COLO668 (cell line): Measurements from ENCODE around the gene SH3BP2.

ENCODE experiments used
- DNase-seq: peaks from one replicate; lab custom pipeline; 2025; ENCODE audit not compliant: unreplicated experiment; lab: John Stamatoyannopoulos, UW

SH3BP2 gene

DNA sequence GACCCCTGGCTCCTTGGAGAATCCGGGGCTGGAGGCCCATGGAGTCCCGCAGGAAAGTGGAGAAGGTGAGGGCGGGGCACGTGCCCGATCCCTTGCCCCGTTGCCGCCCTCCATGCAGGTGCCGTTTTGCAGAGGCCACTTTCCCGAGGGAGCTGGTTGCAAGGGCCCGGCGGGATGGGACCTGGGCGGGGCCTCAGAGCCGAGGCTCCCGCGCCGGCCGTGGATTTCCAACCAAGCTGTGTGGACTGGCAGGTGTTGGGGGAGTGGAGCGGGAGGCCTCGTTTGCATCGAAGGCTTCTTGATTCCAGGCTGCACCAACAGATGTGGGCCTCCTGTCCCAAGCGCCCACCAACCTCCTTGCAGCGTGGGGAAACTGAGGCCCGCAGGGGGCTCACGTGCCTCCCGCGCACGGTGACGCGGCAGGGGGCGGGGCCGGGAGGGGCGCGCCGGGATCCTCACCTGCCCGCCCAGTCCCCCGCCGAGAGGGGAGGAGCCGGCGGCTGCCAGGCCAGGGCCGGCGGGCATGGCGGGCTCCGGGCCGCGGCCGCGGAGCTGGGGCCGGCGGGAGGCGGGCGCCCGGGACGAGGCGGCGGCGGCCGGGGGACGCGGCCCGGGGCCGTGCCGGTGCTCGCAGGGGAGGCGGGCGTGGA is 24.9 kb downstream of the SH3BP2 start:
- DNase-seq: peak; percentile 85

DNA sequence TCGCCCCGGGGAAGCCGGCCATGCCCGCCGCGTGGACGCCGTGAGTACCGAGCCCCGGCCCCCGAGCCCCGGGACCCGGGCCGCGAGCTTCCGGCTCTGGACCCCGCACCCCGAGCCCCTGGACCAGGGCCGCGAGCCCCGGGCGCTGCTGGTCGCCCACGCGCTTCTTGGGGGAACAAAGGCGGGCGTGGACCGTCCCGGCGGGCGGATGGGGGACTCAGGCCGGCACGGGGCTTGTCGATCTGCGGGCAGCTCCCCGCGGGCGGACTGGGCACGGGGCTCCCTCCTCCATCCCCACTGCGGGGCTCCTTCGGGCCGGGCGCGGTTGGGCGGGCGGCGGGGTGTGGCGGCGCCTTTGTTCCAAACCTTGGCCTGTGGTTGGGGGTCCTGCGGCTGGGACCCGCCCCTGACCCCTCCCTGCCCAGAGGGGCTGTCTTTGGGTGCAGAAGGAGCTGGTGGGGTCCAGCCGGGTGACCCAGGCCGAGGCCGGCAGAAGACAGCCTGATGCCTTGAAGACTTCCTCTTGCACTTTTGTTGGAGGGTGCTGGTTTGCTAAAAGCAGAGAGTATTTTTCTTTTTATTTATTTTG is 25.6 kb downstream of the SH3BP2 start:
- peak; percentile 53 for DNase-seq

DNA sequence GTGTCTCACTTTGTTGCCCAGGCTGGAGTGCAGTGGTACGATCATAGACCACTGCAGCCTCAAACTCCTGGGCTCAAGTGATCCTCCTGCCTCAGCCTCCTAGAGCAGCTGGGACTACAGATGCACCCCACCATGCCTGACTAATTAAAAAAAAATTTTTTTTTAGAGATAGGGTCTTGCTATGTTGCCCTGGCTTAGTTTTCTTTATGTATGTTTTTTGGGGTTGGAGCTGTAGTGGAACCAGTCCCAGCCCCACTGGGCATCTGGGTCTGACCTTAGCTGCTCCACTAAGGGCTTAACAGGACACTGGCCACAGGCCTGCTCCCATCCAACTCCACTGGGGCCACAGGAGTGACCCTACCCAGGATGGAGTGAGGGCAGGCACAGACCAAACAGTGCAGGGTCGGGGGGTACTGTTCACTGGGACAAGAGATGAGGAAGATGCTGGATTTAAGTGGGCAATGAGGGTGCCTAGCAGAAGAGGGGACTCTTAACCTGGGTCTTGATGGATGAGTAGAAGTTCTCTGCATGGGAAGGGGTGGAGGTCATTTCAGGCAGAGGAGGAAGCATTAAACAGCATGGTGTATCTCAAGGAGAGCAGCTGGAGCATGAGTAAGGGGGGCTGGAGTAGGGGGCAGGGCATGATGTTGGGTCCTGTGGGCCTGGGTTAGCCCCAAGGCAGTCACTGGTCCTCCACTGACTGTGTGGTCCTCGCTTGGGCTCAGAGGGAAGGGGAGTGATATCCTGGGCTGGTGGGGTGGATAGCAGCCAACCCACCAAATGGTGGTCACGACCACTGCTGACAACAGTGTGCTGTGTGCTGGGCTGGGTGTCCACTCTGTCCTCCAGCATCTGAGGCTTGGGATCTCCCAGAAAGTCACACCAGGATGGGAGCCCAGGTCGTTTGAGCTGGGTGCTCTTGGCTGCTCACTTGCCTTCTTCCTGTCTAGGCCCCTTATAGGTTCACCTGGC is 26.6 kb downstream of the SH3BP2 start:
- no peak for DNase-seq

DNA sequence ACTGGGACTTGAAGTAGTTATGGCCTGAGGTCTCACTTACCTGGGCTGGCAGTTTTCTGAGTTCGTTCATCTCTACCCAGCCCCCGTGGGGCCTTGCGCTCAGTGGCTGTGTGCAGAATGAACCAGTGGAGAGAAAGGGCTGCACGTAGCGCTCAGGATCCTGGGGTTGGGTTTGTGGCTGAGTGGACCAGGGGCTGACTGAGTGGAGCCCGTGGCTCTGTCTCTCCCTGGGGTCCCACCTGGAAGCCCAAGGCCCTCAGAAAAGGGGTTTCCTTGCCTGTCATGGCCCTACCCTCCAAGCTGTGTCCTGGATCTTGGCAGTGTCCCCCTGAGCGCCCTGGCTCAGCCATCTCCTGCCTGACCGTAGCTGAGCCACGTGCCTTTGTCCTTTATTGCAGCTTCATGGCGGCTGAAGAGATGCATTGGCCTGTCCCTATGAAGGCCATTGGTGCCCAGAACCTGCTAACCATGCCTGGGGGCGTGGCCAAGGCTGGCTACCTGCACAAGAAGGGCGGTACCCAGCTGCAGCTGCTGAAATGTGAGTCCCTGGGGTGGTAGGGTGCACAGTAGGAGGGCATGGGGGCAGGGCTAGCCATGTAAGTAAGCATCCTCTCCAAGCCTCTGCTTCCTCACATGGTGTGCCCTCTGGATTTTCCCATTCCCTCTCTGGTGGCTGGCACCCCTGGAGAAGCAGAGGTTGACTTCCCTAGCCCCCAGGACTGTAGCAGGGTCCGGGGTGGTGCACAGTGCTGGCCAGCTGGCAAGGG is 27.5 kb downstream of the SH3BP2 start:
- peak; percentile 64 for DNase-seq

DNA sequence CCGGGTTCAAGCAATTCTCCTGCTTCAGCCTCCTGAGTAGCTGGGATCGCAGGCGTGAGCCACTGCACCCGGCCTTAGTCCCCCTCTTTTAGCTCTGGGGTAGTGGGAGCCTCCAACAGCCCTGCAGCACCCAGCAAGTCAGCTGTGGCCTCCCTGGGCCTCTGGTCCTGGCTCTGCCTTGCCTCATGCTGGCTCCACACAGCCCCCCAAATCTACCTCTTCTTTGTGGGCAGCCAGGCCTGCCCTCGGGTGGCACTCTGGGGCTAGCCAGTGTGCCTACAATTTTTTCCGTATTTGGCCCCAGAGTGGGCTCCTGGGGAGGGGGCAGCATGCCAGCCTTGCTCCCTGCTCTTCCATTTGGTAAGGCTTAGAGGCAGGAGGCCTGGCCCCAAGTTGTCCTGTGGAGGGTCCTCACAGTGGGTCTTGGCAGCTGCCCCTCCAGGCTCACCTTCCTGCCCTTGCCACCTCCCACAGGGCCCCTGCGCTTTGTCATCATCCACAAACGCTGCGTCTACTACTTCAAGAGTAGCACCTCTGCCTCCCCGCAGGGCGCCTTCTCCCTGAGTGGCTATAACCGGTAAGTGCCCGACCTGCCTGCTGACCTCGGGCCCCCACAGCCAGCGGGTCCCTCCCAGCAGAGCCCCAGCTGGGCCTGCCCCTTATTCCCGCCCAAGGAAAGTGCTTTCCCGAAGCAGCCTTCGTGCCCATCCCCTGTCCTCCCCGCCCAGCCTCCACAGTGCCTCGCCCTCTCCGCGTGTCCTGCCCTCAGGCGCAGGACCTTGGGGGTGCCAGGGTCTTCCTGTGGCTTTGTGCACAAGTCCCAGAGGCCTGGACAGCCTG is 29.8 kb downstream of the SH3BP2 start:
- DNase-seq: no peak

DNA sequence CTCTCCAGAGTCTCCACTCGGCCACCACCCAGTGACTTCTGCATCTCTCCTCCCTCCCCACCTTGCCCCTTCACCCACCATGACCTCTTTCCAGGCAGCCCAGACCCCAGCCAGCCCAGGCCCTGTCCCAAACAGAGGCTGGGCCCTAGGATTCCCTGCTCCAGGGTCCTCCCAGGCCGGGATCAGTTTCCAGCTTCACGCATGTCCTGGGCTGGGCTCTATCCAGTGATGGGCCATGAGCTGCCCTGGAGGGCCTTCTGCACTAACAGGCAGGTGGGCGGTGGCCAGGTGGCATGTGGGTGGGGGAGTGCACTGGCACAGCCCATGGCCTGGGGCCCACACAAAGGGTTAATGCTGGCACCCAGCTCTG is 30.4 kb downstream of the SH3BP2 start:
- DNase-seq: no peak

DNA sequence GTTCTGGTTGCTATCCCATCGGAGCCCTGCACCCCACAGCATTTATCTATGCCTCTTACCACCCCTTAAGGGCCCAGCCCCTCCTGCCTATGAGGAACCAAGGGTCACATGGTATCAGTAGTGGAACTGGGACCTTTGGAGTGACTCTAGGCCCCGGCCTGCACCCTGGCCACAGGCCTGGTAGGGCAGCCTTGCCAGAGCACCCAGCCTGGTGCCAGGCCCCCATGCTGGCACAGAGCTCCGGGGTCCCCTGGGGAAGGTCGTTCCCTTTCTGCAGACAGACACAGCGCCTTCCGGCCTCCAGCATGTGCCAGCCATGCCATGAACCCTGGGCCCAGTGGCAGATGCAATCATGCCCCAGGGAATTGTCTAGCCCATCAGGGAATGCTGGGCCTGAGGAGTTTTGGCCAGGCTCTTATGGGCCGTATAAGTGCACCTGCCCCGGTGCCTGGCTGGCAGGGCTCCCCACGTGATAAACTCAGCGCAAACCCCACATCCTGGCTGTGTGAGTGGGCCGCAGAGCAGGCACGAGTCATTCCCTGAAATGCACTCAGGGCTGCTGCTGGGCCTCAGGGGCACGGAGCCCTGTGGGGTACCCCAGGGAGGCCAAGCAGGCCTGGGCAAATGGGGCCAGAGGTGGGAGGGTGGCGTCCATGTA is 30.9 kb downstream of the SH3BP2 start:
- no peak for DNase-seq

DNA sequence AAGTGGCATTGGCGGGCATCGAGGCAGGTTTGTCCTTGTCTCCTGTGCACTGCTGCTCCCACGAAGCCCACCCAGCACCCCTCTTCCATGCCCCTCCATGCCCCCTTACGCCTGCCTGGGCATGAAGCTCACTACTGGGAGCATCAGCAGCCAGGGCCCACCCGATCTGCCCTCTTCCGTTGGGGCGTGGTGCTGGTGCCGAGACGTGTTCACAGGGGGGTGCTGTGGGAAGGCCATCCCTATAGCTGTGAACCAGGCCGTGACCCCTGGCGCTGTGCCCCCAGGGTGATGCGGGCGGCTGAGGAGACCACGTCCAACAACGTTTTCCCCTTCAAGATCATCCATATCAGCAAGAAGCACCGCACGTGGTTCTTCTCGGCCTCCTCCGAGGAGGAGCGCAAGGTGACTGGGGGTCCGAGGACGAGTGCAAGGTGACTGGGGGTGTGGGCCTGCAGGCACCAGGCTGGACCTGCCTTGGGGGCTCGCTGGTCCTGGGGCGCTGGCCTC is 31.5 kb downstream of the SH3BP2 start:
- DNase-seq: no peak

DNA sequence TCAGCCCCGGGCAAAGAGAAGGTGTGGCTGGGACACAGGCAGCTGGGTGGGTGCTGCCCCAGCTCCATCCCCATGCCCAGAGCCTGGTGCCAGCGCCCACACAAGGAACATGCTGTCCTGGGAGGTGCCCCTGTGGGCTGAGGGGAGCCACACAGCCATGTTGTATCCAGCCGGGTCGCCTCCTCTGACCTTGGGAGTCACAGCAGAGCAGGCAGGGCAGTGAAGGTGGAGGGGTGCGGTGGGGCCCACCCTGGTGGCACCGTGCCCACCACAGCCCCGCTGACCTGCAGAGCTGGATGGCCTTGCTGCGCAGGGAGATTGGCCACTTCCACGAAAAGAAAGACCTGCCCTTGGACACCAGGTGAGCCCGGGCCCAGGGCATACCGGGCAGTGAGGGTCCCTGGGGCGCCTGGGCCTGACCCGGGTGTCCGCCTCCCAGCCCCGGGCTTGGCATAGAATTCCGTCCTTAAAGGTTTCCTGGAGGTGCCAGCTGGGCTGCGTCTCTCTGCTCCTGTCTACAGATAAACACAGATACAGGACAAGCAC is 32.0 kb downstream of the SH3BP2 start:
- DNase-seq: no peak

DNA sequence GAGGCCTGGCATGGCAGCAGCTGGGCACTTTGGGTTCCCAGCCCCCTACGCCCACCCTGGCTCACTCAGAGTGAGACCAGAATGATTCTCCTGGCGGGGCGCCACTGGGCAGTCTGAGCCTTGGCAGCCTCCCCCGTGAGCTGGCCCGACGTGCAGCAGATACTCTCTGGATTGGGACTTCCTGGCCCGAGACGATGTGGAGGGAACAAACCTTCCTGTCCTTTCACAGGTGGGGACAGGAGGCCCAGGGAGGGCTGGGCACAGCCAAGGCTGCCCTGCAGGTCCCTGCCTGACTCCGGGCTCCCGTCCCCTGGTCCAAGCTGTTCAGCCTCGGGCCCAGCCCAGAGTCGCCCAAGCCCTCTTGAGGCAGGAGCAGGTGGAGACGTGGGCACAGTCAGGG is 32.9 kb downstream of the SH3BP2 start:
- DNase-seq: no peak

DNA sequence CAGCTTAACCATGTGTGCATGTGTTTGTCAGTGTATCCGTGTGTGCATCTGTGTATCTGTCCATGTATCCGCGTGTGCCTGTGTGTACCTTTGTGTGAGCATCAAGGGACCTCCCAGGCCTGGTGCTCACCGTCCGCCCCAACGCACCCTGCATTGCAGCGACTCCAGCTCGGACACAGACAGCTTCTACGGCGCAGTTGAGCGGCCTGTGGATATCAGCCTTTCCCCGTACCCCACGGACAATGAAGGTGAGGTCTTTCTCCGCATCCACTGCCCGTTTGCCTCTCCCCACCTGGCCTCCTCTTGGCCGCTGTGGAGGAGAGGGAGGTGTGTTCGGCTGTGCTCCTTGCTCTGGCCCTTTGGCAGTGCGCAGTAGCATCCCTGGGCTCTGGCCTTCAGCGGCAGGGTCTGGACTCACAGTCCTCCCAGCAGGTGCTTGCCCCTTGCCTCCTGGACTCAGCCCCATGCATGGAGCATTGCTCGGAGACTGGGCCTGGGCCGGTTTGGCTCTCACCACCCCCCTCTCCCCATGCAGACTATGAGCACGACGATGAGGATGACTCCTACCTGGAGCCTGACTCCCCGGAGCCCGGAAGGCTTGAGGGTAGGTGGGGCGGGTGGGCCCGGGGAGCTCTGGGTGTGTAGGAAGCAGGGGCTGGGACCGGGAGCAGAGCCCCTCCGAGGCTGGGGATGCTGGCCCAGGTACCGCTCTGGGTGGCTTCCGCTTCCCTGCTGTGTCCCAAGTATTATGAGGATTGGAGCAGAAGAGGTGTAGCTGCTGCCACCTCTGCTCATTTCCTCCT is 34.4 kb downstream of the SH3BP2 start:
- DNase-seq: no peak

DNA sequence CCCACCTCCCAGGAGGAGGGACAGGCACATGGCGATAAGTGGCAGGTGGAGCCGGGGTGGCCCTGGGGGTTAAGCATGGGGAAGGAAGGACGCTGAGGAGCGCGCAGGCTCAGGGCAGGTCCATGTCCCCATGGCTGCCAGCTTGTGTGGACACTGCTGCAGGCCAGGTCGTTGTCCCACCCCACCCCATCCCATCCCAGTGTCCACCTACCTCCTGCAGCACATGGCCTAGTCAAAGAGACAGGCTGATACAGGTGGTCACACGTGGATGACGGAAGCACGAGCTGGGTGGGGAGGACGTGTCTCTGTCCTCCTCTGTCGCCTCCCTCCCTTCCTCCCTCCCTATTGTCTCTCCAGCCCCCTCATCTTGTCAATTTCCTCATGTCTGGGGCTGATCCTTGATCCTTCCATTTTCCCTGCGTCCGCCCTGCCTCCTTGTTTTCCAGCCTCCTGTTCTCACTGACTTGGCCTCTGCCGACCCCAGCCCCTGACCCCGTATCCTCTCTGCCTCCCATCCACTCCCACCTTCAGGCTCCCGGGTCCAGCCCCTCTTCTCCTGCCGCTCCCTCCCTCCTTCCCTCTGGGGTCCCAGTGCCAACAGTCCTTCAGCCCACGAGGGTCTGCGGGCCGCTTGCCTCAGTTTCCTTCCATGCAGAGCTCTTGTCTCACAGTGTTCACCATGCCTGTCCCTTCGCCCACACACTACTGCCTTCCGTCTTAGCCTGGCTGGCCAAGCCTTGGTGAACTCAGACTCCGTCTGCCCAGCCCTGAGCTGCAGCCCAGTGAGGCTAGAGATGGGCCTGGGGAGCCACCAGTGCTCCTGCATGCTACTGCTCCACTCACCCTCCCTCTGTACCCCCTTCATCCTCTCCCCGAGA is 35.2 kb downstream of the SH3BP2 start:
- DNase-seq: no peak

DNA sequence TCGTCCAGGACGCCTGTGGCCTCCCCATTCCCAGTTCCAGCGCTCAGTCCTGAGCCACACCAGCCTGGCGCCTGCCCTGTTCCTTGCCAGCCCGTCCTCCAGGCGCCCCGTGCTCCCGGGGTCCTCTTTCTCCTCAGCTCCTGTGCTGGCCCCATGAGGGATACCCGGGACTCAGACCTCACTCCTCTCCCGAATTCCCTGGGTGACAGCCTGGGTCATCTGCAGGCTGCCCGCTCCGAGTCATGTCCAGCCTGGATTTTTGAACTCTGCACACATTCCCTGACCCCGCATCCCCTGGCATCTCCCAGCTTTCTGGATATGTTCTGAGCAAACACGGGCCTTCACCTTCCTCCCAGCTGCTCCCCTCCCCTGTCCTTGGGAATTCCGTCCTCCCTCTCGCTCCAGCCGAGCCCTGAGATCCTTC is 35.9 kb downstream of the SH3BP2 start:
- no peak for DNase-seq

DNA sequence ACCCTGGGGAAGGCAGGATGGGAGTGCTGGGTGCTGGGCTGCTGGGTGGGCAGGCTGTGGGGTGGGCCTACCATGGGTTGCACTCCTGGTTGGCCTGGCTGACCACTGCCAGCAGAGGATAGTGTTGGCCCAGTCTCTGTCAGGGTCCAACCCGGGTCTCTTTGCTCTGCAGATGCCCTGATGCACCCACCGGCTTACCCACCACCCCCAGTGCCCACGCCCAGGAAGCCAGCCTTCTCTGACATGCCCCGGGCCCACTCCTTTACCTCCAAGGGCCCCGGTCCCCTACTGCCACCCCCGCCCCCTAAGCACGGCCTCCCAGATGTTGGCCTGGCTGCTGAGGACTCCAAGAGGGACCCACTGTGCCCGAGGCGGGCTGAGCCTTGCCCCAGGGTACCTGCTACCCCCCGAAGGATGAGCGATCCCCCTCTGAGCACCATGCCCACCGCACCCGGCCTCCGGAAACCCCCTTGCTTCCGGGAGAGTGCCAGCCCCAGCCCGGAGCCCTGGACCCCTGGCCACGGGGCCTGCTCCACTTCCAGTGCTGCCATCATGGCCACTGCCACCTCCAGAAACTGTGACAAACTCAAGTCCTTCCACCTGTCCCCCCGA is 36.5 kb downstream of the SH3BP2 start:
- DNase-seq: no peak

DNA sequence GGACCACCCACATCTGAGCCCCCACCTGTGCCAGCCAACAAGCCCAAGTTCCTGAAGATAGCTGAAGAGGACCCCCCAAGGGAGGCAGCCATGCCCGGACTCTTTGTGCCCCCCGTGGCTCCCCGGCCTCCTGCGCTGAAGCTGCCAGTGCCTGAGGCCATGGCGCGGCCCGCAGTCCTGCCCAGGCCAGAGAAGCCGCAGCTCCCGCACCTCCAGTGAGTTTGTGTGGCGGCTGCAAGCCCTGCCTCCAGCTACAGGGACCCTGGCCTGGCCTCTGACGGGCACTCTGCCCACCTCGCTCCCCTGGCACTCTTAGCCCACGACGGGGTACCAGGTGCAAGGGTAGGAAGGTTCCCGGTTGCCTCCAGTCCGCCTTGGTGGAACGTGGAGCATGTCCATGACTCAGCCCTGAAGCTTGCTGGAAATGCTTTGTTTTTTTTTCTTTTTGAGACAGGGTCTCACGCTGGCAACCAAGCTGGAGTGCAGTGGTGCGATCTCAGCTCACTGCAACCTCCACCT is 37.1 kb downstream of the SH3BP2 start:
- no peak for DNase-seq

DNA sequence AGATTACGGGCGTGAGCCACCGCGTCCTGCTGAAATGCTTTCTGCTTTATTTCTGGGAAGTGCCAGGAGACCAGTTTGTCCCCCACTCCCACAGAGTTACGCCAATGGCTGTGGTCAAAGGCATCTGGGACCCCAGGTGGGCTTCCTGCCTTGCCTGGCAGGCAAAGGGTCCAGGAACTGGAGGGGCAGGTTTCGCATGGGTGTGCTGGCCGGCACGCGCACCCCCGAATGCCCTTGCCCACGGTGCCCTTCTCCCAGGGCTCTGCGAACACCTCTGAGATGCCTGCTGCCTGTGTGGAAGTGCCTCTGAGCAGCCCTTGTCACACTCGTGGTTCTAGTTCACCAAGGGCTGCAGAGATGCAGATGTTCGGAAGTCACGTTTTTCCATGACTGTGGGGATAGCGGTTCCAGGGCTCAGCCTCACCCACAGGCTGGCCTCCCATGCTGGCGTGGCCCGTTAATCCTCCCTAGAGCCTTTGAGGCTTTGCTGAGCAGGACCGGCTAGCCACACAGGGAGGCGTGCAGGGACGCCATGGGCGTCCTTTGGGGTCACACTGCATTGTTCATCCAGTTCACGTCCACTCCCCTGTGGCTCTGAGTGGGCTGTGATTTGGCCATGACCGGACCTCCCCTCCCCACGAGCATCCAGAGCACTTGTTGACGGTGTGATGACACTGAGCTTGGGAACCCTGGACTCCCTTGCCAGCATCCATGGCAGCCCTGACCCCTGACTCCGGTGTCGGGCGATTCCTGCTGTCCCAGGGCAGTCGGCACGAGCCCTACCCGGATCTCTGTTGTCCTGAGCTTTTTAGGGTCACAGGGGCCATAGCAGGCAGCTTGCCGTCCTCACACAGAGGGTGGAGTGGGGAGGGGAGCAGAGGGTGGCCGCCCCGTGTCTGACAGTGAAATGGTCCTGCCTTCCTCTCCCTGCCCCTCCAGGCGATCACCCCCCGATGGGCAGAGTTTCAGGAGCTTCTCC is 38.0 kb downstream of the SH3BP2 start:
- no peak for DNase-seq
